ENCODE results near the gene AGT.
"Not testable (repeated sequence)": the region's sequence is repeated elsewhere in the genome, so short reads cannot be mapped to it uniquely, and the experiment has no call there.

AGT gene

DNA sequence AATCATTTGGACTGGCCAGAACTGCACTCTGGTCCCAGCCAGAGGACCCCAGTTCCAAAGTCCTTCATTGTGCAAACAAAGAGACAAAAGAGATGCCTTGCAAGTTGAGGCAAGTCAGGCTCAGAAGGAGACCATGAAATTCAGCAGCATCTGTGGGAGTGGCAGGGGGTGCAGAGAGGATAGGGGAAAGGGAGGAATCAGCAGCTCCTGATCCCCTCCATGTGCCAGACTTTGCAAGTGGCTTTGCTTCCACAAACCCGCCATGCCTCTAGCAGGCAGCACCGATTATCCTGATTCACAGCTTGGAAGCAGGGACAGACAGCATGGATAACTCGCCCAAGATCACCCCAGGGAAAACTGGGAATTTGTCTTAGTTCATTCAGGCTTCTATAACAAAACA is 31.1 kb upstream of the AGT start:
- FAIRE-seq (no peak), DNase-seq (ENCODE audit: extremely low spot score, insufficient read length, low read depth) (no peak)

DNA sequence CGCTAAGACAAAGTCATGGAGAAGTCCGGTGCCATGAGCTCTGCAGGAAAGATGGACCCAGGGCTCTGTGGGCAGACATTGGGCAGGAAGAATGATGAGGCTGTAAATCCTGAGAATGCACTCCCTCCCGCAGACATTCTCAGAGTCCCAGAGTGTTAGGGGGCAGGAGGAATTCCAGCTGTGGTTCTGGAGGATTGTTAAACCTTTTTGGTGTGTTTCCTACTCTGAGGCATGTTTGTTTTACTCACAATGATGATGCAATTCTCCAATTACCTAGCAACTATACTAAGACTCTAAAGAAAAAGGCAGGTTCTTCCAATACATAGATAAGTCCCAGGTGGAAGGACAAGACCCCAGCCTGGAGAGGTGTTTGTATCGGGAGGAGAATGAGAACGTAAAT is 30.5 kb upstream of the AGT start:
- FAIRE-seq (no peak), DNase-seq (ENCODE audit: extremely low spot score, insufficient read length, low read depth) (no peak)

GRCh38 chr1:230743899-230744298 is 30.0 kb upstream of the AGT start:
- no peak for DNase-seq (ENCODE audit: extremely low spot score, insufficient read length, low read depth)
- FAIRE-seq = no peak

DNA sequence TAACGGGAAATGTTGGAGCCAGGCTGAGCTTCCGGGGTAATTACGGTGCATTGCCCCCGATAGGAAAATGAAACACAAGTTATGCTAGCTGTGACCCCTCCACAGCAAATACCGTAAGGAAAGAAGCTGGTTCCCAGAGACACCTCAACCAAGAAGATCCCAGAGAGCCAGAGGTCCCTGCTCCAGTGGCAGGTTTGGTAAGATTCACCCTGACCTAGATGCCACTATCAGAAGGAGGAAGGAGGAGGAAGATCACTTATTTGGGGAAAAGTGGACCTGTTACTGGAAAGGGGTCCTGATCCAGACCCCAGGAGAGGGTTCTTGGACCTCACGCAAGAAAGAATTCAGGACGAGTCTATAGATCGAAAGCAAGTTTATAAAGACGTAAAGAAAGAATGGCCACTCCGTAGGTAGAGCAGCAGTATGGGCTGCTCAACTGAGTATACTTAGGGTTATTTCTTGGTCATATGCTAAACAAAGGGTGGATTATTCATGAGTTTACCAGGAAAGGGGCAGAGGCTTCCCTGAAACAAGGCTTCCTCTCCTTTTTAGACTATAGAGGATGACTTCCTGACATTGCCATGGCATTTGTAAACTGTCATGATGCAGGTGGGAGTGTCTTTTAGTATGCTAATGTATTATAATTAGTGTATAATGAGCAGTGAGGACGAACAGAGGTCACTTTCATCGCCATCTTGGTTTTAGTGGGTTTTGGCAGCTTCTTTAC is 25.8 kb upstream of the AGT start:
- DNase-seq (ENCODE audit: extremely low spot score, insufficient read length, low read depth) (no peak), FAIRE-seq (no peak)

GRCh38 chr1:230737622-230738262 is 23.8 kb upstream of the AGT start:
- no peak for FAIRE-seq
- no peak for DNase-seq (ENCODE audit: extremely low spot score, insufficient read length, low read depth)

GRCh38 chr1:230735447-230735846 is 21.5 kb upstream of the AGT start:
- DNase-seq (ENCODE audit: extremely low spot score, insufficient read length, low read depth) = no peak
- FAIRE-seq = no peak

DNA sequence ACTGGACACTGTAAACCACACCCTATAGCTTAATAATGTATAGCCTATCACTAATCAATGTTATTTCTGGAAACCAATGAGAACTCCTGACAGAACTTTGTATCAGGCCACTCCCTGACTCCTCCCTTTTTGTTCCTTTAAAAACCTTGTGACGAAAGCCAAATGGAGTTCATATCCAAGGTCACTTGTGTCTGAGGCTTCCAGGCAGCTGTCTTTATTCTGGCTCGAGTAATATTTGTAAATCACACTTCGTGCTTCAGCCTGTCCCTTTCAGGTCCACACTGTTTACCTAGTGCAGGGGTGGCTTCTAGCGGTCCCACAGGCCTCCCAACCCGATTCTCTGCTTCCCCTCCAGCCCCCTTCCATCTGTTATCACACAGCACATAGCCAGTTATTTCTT is 17.1 kb upstream of the AGT start:
- FAIRE-seq (no peak), DNase-seq (ENCODE audit: extremely low spot score, insufficient read length, low read depth) (no peak)

- FAIRE-seq (no peak), DNase-seq (ENCODE audit: extremely low spot score, insufficient read length, low read depth) (no peak)
These were observed 14.9 kb upstream of the AGT start for GRCh38 chr1:230728710-230729392.

DNA sequence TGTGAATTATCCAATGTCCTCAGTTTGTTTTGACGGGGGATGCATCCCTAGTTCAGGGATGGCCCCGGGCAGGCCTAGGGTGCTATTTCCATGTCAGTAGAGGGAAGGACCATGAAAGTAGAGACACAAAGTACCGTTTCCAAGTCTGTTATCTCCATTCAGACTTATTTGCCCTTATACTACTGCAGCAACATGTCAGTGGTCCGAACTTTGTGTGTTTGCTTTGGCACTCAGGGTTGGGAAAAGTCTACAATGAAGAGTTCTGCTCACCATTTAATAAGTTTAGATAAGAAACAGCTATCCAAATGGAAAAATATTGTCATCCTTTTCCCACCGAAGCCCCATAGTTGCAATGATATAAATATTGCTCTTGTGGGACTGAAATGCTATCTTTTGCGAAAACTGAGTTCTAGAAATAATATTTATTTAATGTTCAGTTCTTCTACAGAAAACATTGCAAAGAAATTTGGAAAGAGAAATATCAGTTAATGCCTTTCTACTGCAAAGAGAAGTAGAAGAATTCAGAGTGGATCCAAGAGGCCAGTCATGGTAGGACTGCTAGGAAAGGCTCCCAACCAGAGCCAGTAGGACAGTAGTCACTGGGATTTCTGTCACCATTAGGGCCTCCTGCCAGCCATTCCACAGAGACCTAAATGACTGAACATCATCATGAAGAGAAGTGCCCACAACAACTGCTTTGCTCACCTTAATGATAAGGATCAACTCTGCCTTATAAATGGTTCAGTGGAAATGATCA is 11.5 kb upstream of the AGT start:
- DNase-seq (ENCODE audit: extremely low spot score, insufficient read length, low read depth) (no peak), FAIRE-seq (no peak)

GRCh38 chr1:230721849-230722522 is 8.1 kb upstream of the AGT start:
- not testable (repeated sequence) for FAIRE-seq; DNase-seq (ENCODE audit: extremely low spot score, insufficient read length, low read depth)

- FAIRE-seq (no peak), DNase-seq (ENCODE audit: extremely low spot score, insufficient read length, low read depth) (no peak)
These were observed 3.3 kb upstream of the AGT start for GRCh38 chr1:230717251-230717650.

DNA sequence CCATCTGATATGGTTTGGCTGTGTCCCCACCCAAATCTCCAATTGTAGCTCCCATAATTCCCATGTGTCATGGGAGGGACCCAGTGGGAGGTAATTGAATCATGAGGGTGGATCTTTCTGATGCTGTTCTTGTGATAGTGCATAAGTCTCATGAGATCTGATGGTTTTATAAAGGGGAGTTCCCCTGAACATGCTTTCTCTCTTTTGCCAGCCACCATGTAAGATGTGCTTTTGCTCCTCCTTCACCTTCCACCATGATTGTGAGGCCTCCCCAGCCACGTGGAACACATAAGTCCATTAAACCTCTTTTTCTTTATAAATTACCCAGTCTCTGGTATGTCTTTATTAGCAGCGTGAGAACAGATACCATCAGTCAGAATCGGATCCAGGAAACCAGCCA is 2.5 kb upstream of the AGT start:
- not testable (repeated sequence) for FAIRE-seq; DNase-seq (ENCODE audit: extremely low spot score, insufficient read length, low read depth)

DNA sequence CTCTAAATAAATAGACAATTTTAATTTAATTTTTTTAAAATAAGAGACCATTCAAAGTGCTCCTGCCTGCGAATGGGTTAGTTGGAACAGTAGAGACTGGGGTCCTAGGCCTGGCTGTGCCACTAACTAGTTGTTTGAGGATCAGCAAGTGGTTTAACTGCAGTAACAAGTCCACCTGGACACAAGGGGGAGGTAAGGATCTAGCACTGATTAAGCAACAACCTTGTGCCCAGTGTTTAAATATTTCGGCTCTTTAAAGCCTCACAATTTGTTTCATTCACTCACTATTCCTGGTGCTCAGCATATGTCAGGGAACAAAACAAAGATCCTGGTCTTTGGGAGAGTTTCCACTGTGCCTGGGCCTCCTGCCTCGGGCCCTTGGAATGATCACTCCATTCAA is 1.6 kb upstream of the AGT start:
- FAIRE-seq = no peak
- DNase-seq (ENCODE audit: extremely low spot score, insufficient read length, low read depth) = no peak

- FAIRE-seq (no peak), DNase-seq (ENCODE audit: extremely low spot score, insufficient read length, low read depth) (no peak)
These were observed 391 bp downstream of the AGT start for GRCh38 chr1:230713547-230713914.

DNA sequence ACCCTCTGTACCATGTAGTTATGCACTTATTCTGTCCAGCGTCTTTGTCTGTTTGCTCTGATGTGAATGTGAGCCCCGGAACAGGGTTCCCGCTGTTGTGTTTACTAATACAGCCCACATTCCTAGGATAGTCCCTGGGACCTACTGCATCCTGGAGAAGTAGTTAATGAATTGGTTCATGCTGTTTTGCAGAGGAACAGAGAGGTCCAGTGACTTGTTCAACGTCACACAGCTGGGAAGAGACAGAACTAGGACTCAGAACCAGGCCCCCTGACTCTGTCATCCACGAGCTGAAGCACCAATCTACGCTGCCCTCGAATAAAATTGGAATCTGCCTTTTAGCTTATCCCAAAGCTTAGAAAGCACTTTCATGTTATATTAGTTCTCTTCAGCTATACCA is 784 bp downstream of the AGT start:
- no peak for DNase-seq (ENCODE audit: extremely low spot score, insufficient read length, low read depth)
- no peak for FAIRE-seq

GRCh38 chr1:230712470-230712942 is 1.4 kb downstream of the AGT start:
- DNase-seq (ENCODE audit: extremely low spot score, insufficient read length, low read depth) = no peak
- FAIRE-seq = no peak

DNA sequence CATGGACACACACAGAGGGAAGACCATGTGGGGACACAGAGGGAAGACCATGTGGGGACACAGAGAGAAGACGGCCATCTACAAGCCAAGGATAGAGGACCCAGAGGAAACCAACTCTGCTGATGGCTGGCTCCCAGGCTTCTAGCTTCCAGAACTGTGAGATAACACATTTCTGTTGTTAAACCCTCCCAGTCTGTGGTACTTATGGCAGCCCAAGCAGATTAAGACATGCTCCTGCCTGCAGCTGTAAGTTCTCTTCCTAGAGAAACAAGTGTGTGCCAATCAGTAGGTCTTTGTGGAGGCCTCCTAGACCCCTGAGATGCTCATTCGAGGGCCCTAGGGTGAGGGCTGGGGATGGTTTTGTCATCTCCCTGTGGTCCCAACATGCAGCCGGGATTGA is 2.7 kb downstream of the AGT start:
- FAIRE-seq = no peak
- DNase-seq (ENCODE audit: extremely low spot score, insufficient read length, low read depth) = no peak

DNA sequence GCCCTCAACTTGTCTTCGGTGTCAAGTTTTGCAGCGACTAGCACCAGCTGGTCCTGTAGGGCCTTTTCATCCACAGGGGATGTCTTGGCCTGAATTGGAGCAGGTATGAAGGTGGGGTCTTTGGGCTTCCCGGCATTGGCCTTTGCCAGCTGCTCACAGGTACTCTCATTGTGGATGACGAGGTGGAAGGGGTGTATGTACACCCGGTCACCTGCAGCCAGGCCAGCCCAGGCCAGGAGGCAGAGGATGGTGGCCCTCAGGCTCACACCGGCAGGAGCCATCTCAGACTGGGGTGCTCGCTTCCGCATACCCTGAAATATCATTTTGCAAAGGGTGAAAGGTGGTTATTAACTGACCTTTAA is 3.4 kb downstream of the AGT start:
- DNase-seq (ENCODE audit: extremely low spot score, insufficient read length, low read depth) (no peak), FAIRE-seq (no peak)

DNA sequence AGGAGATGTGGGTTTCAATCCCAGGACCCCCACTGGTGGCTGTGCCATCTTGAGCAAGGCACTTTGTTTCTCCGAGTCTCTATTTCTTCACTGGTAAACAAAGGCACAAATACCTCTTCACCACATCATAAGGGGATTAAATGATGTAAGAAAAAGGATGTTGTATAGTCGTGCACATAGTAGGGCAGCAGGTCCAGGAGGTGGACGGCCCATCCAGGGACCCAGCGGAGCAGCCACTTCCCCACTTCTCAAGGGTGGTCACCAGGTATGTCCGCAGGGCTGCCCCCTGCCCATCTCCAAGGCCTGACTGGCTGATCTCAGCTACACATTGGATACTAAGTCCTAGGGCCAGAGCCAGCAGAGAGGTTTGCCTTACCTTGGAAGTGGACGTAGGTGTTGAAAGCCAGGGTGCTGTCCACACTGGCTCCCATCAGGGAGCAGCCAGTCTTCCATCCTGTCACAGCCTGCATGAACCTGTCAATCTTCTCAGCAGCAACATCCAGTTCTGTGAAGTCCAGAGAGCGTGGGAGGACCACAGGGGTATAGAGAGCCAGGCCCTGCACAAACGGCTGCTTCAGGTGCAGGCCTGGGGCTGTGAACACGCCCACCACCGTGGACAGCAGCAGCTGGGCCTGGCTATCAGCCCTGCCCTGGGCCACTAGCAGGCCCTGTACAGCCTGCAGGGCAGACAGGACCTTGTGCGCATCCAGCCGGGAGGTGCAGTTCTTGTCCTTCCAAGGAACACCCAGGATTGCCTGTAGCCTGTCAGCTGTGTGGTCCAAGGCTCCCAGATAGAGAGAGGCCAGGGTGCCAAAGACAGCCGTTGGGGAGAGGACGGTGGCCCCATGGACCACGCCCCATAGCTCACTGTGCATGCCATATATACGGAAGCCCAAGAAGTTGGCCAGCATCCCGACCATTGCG is 4.0 kb downstream of the AGT start:
- DNase-seq (ENCODE audit: extremely low spot score, insufficient read length, low read depth) (no peak), FAIRE-seq (no peak)

Data from GM18507 (cell line).